Mesodermal cell (in vitro differentiated cells): ENCODE measurements around the gene PRKCA.

Experiments
- H3K27ac ChIP-seq: 2 replicates; pipeline ENCODE4 v1.7.0; 2013; ENCODE audit warnings: mild to moderate bottlenecking, low read depth, low read length, moderate library complexity; ENCODE audit not compliant: severe bottlenecking
- H3K36me3 ChIP-seq: 2 replicates; pipeline ENCODE4 v1.7.1; 2013; ENCODE audit warnings: mild to moderate bottlenecking, low read length, moderate library complexity; ENCODE audit not compliant: control insufficient read depth, insufficient read depth
- H3K4me1 ChIP-seq: one replicate; pipeline ENCODE4 v1.7.1; 2013; ENCODE audit warnings: mild to moderate bottlenecking, low read length; ENCODE audit not compliant: insufficient read depth, control insufficient read depth, poor library complexity, severe bottlenecking
- H3K4me3 ChIP-seq: 2 replicates; pipeline ENCODE4 v1.7.0; 2013; ENCODE audit warnings: low read length, control low read depth, mild to moderate bottlenecking; ENCODE audit not compliant: insufficient read depth, poor library complexity, severe bottlenecking; ENCODE audit errors: extremely low read depth
- H3K9me3 ChIP-seq: 2 replicates; pipeline ENCODE4 v1.7.1; 2013; ENCODE audit warnings: mild to moderate bottlenecking, low read length, moderate library complexity; ENCODE audit not compliant: control insufficient read depth
- WGBS, 2 experiments: methylation state at CpG; one replicate each; pipeline ENCODE4 v1.1.5; 2013; ENCODE audit warnings: missing lambda C conversion rate in 2 of 2; ENCODE audit not compliant: insufficient coverage in 2 of 2; 5-methylcytosine and 5-hydroxymethylcytosine counted together

Gene PRKCA

DNA sequence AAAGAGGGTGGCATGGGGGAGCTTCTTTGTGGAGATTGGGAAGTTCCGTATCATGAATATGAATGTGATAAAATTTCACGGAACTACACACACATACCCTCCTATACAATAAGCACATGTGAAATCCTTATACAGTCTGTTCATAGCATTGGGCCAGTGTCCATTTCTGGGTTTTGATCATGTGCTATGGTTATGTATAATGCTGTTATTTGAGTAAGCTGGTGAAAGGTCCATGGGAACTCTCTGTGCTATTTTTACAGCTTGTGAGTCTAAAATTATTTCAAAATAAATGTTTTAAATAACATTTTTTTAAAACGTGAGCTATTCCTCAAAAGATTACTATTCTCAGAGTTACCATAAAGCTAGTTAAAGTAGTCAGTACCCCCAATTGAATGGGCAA is 327.3 kb downstream of the PRKCA start:
- Histone ChIP-seq H3K4me1 (no peaks in the 10 kb centered on the region), H3K9me3 (no peaks in the 10 kb centered on the region), H3K4me3 (no peak overlapping the region), H3K36me3 (no peaks in the 10 kb centered on the region), H3K27ac (no peak overlapping the region)
- no CpG with 5 or more reads among the region's 3 CpGs for WGBS, 2 experiments

DNA sequence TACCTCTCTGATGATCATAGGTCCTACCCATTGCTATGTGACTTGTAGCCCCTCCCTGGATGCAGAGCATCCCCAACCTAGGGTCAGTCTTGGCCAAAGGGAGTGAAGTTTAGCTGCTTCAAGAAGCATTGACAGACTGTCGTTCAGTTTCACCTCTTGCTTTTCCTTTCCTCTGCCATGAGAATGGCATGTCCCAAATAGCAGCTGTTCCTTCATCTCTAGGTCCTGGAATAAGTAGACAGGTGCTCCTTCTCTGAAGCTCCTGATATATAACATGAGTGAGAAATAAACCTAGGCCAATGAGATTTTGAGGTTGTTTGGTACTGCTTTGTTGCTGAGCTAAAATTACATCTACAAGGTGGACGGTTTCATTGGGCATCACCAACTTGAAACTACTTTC is 328.0 kb downstream of the PRKCA start:
- Histone ChIP-seq H3K4me1 (no peaks in the 10 kb centered on the region), H3K27ac (no peak overlapping the region), H3K9me3 (no peaks in the 10 kb centered on the region), H3K4me3 (no peak overlapping the region), H3K36me3 (no peaks in the 10 kb centered on the region)
- WGBS, 2 experiments: 100% methylated on average over 1 of the region's 2 CpGs; no CpG with 5 or more reads in 1 of the 2 experiments

DNA sequence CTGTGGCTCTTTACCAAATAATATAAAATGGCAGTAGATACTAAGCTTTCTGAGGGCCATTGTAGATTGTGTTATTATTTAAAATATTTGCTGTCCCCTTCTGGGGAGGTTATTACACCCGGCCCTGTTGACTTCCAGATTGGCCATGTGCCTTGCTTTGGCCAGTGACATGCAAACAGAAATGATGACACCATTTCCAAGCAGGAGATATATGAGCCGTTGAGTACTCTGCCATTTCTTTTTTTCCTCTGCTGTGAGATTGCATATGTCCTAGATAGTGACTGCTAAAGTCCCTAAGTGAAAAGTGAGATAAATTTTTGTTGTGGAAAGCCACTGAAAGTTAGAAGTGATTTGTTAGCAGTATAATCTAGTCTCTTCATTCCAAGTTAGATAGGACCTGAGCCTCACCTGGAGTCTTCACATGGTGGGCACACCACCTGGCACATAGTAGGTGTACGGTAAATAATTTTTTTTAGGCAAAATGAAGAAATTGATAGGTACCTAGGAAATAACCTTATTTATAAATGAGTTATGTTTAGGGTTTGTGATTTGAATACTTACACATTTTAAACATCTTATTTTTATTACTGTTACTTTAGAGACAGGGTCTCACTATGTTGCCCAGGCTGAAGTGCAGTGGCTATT is 328.5 kb downstream of the PRKCA start:
- H3K9me3 ChIP-seq: no peaks in the 10 kb centered on the region
- peaks cover 4% of the 10 kb centered on the region for H3K4me1 ChIP-seq
- 78 to 89% methylated on average over 1 to 2 of the region's 3 CpGs for WGBS, 2 experiments
- H3K27ac ChIP-seq: no peak overlapping the region
- no peaks in the 10 kb centered on the region for H3K36me3 ChIP-seq
- no peak overlapping the region for H3K4me3 ChIP-seq

DNA sequence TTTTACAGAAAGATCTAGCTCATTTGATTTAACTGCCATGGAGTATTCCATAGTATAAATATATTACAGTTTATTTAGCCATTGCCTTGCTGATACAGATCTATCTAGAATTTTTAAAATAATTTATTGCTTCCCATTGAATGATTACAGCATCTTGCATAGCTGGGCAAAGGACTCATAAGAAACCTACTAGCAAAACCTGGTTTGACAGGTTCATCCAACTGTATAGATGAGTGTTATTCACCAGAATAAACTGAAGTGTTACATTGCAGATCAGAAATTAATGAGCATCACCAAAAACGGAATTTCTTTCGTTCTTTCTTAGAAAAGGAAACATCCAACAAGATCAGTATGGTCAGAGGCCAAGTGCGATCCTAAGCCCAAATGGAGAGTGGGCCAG is 330.3 kb downstream of the PRKCA start:
- WGBS, 2 experiments: 90 to 94% methylated on average over 2 to 3 of the region's 3 CpGs
- no peaks in the 10 kb centered on the region for H3K9me3 ChIP-seq
- no peak overlapping the region for H3K27ac ChIP-seq
- H3K36me3 ChIP-seq: no peaks in the 10 kb centered on the region
- H3K4me3 ChIP-seq: no peak overlapping the region
- peaks cover 10% of the 10 kb centered on the region for H3K4me1 ChIP-seq

GRCh38 chr17:66633317-66633965 is 331.0 kb downstream of the PRKCA start:
- Histone ChIP-seq H3K36me3 (no peaks in the 10 kb centered on the region), H3K27ac (no peak overlapping the region), H3K4me1 (peaks cover 10% of the 10 kb centered on the region), H3K4me3 (no peak overlapping the region), H3K9me3 (no peaks in the 10 kb centered on the region)
- WGBS, 2 experiments: 80 to 100% methylated on average over 1 of the region's 3 CpGs

DNA sequence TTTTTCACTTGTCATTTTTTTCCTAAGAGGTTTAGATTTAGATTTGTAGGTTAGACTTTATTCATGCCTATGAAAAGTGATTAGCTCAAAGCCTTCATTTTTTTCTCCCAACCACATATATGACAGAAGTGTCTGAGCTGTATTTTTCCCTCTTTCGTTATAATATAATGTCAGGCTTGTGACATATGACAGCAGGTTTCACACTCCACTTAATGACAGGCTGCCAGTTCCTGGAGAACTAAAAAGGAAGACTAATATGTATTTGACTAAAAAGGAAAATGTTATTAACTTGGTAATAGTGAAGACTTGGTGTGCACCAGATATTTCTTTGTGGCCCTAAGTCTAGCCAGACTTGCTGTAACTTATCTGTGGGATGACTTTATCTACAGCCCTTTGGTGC is 331.8 kb downstream of the PRKCA start:
- Histone ChIP-seq H3K27ac (no peak overlapping the region), H3K4me1 (peaks cover 10% of the 10 kb centered on the region), H3K36me3 (no peaks in the 10 kb centered on the region), H3K9me3 (no peaks in the 10 kb centered on the region), H3K4me3 (no peak overlapping the region)
- no CpG with 5 or more reads among the region's 1 CpG for WGBS, 2 experiments

- H3K4me1 ChIP-seq: peaks cover 10% of the 10 kb centered on the region
- no peak overlapping the region for H3K27ac ChIP-seq
- H3K36me3 ChIP-seq: no peaks in the 10 kb centered on the region
- 87 to 100% methylated on average over 2 to 3 of the region's 7 CpGs for WGBS, 2 experiments
- H3K4me3 ChIP-seq: no peak overlapping the region
- no peaks in the 10 kb centered on the region for H3K9me3 ChIP-seq
These were observed 333.1 kb downstream of the PRKCA start for GRCh38 chr17:66635386-66636045.

DNA sequence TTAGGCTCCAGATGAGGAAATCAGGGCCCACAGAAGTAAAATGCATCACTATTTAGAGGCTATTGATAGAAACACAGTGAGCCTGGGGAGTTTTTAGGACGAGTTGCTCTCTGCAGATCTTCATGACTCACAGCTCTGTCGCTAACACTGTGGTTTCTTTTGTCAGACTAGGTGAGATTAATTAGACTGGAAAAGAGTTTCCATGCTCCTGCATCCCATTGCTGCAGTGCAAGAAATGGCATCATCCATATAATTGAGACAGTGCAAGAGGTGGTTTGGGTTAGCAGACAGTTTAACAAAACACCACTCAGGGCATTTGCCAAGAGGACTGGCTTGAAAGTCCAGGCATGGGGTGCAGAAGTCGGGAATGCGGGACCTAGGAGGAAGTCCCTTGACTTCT is 333.7 kb downstream of the PRKCA start:
- H3K9me3 ChIP-seq: no peaks in the 10 kb centered on the region
- H3K27ac ChIP-seq: no peak overlapping the region
- H3K4me1 ChIP-seq: peaks cover 10% of the 10 kb centered on the region
- WGBS, 2 experiments: 79 to 83% methylated on average over 2 to 3 of the region's 4 CpGs
- H3K36me3 ChIP-seq: no peaks in the 10 kb centered on the region
- no peak overlapping the region for H3K4me3 ChIP-seq

DNA sequence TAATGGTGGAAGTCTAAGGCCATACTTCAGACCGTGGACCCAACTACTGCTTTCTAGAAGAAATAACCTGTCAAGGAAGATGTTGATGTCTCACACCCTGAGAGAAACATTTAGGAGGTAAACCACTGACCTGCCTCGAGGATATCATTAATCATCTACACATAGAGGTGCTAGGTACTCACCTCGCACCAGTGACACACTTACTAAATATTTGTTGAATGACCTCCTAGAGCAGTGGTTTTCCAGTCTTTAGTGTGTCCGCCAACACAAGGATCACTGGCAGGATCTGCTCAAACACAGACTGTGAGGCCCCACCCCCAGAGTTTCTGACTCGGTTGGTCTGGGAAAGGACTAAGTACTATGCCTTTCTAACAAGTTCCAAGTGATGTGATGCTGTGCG is 335.1 kb downstream of the PRKCA start:
- Histone ChIP-seq H3K4me1 (peaks cover 10% of the 10 kb centered on the region), H3K36me3 (peaks cover 3% of the 10 kb centered on the region), H3K27ac (no peak overlapping the region), H3K9me3 (no peaks in the 10 kb centered on the region), H3K4me3 (no peak overlapping the region)
- WGBS, 2 experiments: 89 to 100% methylated on average over 3 to 5 of the region's 6 CpGs

GRCh38 chr17:66638707-66639479 is 336.5 kb downstream of the PRKCA start:
- Histone ChIP-seq H3K27ac (no peak overlapping the region), H3K9me3 (no peaks in the 10 kb centered on the region), H3K36me3 (peaks cover 8% of the 10 kb centered on the region), H3K4me3 (no peak overlapping the region), H3K4me1 (peaks cover 10% of the 10 kb centered on the region)
- WGBS, 2 experiments: 94 to 97% methylated on average over 6 of the region's 9 CpGs
